Breast epithelium (tissue), 3 donors: ENCODE measurements around the gene CFAP65.

Experiments
- CTCF ChIP-seq, 3 donors: fragments of 450-650 bp; IDR thresholded peaks; one replicate each; pipeline ENCODE4 v1.5.1; 2016 to 2017; ENCODE audit warnings: antibody characterized with exemption in 3 of 3, mild to moderate bottlenecking in 3 of 3, moderate library complexity in 3 of 3
- POLR2A ChIP-seq: fragments of 450-650 bp; IDR thresholded peaks from one replicate; pipeline ENCODE4 v1.6.1; 2016; ENCODE audit warnings: antibody characterized with exemption, mild to moderate bottlenecking, moderate library complexity
- POLR2AphosphoS5 ChIP-seq, 3 donors: sonication (generic); formaldehyde crosslinking; IDR thresholded peaks; one replicate each; pipeline ENCODE4 v1.6.1; 2017; ENCODE audit warnings: antibody characterized with exemption in 3 of 3

GRCh38 chr2:218999881-219000568, 41.3 kb downstream of the CFAP65 start:
- TF ChIP-seq POLR2AphosphoS5 (IDR thresholded peaks at IDR 0.05) (no peak), CTCF (IDR thresholded peaks at IDR 0.05) (no peak), POLR2A (no peak)
